ENCODE measurements around the gene DNMT3L.

Gene DNMT3L

GRCh38 chr21:44292812-44293195 is 31.1 kb upstream of the DNMT3L start:
- H3K9ac ChIP-seq (ENCODE audit: low read depth, low read length, poor library complexity, severe bottlenecking): no peak overlapping the region
- H3K4me3 ChIP-seq (ENCODE audit: low read length, poor library complexity, severe bottlenecking): no peak overlapping the region

GRCh38 chr21:44291936-44292811 is 30.5 kb upstream of the DNMT3L start:
- Histone ChIP-seq H3K4me3 (ENCODE audit: low read length, poor library complexity, severe bottlenecking) (no peak overlapping the region), H3K4me2 (ENCODE audit: low read depth, low read length, poor library complexity, severe bottlenecking) (no peak overlapping the region), H3K36me3 (ENCODE audit: insufficient read depth, low read length) (no peaks in the 10 kb centered on the region), H3K9me3 (ENCODE audit: insufficient read depth, low read depth, low read length) (no peaks in the 10 kb centered on the region), H3K9ac (ENCODE audit: low read depth, low read length, poor library complexity, severe bottlenecking) (no peak overlapping the region), H3K9me2 (replicated peaks; ENCODE audit: low read depth, low read length) (no peaks in the 10 kb centered on the region), H4K20me1 (ENCODE audit: insufficient read depth, low read length, poor library complexity, severe bottlenecking) (no peaks in the 10 kb centered on the region), H2AFZ (ENCODE audit: low read length) (no peak overlapping the region), H3K27me3 (ENCODE audit: insufficient read depth, low read length, poor library complexity, severe bottlenecking) (no peaks in the 10 kb centered on the region), H3K4me1 (ENCODE audit: insufficient read depth, low read length, poor library complexity, severe bottlenecking) (no peaks in the 10 kb centered on the region), H3K79me2 (ENCODE audit: insufficient read depth, low read length) (no peaks in the 10 kb centered on the region), H3F3A (ENCODE audit: low read depth) (no peaks in the 10 kb centered on the region)
- TF ChIP-seq EZH2phosphoT487 (IDR thresholded peaks at IDR 0.05; ENCODE audit: borderline replicate concordance) (no peak), CTCF (conservative IDR thresholded peaks at IDR 0.05; ENCODE audit: low read length) (no peak)

More at GRCh38 chr21:44292812-44293195, 31.1 kb upstream of the DNMT3L start:
- Histone ChIP-seq H3K9me2 (replicated peaks; ENCODE audit: low read depth, low read length) (no peaks in the 10 kb centered on the region), H4K20me1 (ENCODE audit: insufficient read depth, low read length, poor library complexity, severe bottlenecking) (no peaks in the 10 kb centered on the region), H3K27me3 (ENCODE audit: insufficient read depth, low read length, poor library complexity, severe bottlenecking) (no peaks in the 10 kb centered on the region), H2AFZ (ENCODE audit: low read length) (no peak overlapping the region), H3F3A (ENCODE audit: low read depth) (no peaks in the 10 kb centered on the region), H3K36me3 (ENCODE audit: insufficient read depth, low read length) (no peaks in the 10 kb centered on the region), H3K9me3 (ENCODE audit: insufficient read depth, low read depth, low read length) (no peaks in the 10 kb centered on the region), H3K4me1 (ENCODE audit: insufficient read depth, low read length, poor library complexity, severe bottlenecking) (no peaks in the 10 kb centered on the region), H3K79me2 (ENCODE audit: insufficient read depth, low read length) (no peaks in the 10 kb centered on the region), H3K4me2 (ENCODE audit: low read depth, low read length, poor library complexity, severe bottlenecking) (no peak overlapping the region)
- TF ChIP-seq EZH2phosphoT487 (IDR thresholded peaks at IDR 0.05; ENCODE audit: borderline replicate concordance): no peak

GRCh38 chr21:44291078-44291935 is 29.6 kb upstream of the DNMT3L start:
- no peaks in the 10 kb centered on the region for H4K20me1 ChIP-seq (ENCODE audit: insufficient read depth, low read length, poor library complexity, severe bottlenecking)
- H3F3A ChIP-seq (ENCODE audit: low read depth): no peaks in the 10 kb centered on the region
- no peak overlapping the region for H3K9ac ChIP-seq (ENCODE audit: low read depth, low read length, poor library complexity, severe bottlenecking)
- no peak overlapping the region for H2AFZ ChIP-seq (ENCODE audit: low read length)
- H3K36me3 ChIP-seq (ENCODE audit: insufficient read depth, low read length): no peaks in the 10 kb centered on the region
- TF ChIP-seq CTCF (conservative IDR thresholded peaks at IDR 0.05; ENCODE audit: low read length): no peak
- TF ChIP-seq EZH2phosphoT487 (IDR thresholded peaks at IDR 0.05; ENCODE audit: borderline replicate concordance): no peak
- H3K9me3 ChIP-seq (ENCODE audit: insufficient read depth, low read depth, low read length): no peaks in the 10 kb centered on the region
- no peaks in the 10 kb centered on the region for H3K79me2 ChIP-seq (ENCODE audit: insufficient read depth, low read length)
- no peaks in the 10 kb centered on the region for H3K9me2 ChIP-seq (replicated peaks; ENCODE audit: low read depth, low read length)
- H3K4me3 ChIP-seq (ENCODE audit: low read length, poor library complexity, severe bottlenecking): no peak overlapping the region
- H3K27me3 ChIP-seq (ENCODE audit: insufficient read depth, low read length, poor library complexity, severe bottlenecking): no peaks in the 10 kb centered on the region
- no peak overlapping the region for H3K4me2 ChIP-seq (ENCODE audit: low read depth, low read length, poor library complexity, severe bottlenecking)
- no peaks in the 10 kb centered on the region for H3K4me1 ChIP-seq (ENCODE audit: insufficient read depth, low read length, poor library complexity, severe bottlenecking)

All from Loucy (cell line).